ENCODE data around the gene THEMIS2. TPM values are rescaled to one million over a fixed set of nuclear protein-coding genes. Genes with fewer than 3 reads are reported as not detected.

THEMIS2 gene
- total and polyA plus RNA-seq, 2 of the 8 experiments (the other 6 are each of a cell fraction or from before 2014, with no cell fraction given): 12.4 to 28.0 TPM

DNA sequence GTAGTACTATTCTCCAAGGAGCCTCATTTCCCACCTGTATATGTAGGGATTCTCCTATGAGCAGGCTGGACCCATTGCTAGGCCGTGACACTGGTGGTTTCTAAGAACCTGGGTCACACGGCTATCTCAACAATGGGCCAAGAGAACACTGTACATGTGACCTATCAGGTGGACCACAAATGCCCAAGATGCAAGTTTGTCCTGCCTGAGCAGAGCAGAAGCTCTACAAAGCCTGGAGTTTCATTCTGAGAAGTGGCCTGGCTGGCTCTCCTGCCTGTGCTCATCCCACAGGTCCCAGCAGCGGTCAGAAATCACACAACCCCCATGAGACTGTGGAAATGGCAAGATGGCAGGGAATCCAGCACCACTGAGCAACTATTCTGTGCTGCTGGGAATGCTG lies 17.2 kb downstream of the THEMIS2 start:
- Histone ChIP-seq H2BK20ac (ENCODE audit: low read length) (no peak overlapping the region), H3K9ac (replicated peaks in 1 of 4; ENCODE audit: extremely low read depth in 1 of 4, low read depth in 3 of 4, low read length in 3 of 4) (no peak overlapping the region; a peak in 1 of 7 replicates), H3K23ac (ENCODE audit: insufficient read length) (no peak overlapping the region), H3K36me3 (ENCODE audit: control insufficient read depth in 2 of 4, insufficient read depth in 4 of 4, low read length in 3 of 4) (peaks cover 15 to 61% (median 41%) of the 10 kb centered on the region in 4 experiments), H4K5ac (ENCODE audit: insufficient read length, low read depth, low read length) (no peak overlapping the region), H3K4ac (replicated peaks; ENCODE audit: insufficient read length, low read depth, low read length) (no peak overlapping the region), H2AK5ac (ENCODE audit: low read depth, low read length) (no peak overlapping the region), H4K20me1 (replicated peaks in 1 of 2; ENCODE audit: control insufficient read depth in 1 of 2, insufficient read depth in 2 of 2, low read length in 2 of 2) (peaks cover 0 to 4% of the 10 kb centered on the region in 2 experiments), H3K79me2 (ENCODE audit: control insufficient read depth in 1 of 2, insufficient read depth in 2 of 2, low read length in 2 of 2) (no peaks in the 10 kb centered on the region), H2BK5ac (ENCODE audit: low read depth, low read length) (no peak overlapping the region), H3K27ac (ENCODE audit: low read depth, low read length) (no peak overlapping the region), H4K91ac (replicated peaks; ENCODE audit: insufficient read length, low read length) (no peak overlapping the region), H2BK12ac (ENCODE audit: low read depth, low read length) (no peak overlapping the region), H2BK15ac (ENCODE audit: low read length) (no peak overlapping the region), H3K4me2 (ENCODE audit: insufficient read depth in 1 of 2, low read depth in 2 of 2, low read length in 2 of 2) (no peak overlapping the region), H3K23me2 (ENCODE audit: low read depth, low read length) (no peaks in the 10 kb centered on the region), H3K9me3 (ENCODE audit: insufficient read depth in 2 of 2, low read depth in 1 of 2, low read length in 1 of 2) (no peaks in the 10 kb centered on the region), H2BK120ac (replicated peaks; ENCODE audit: low read depth, low read length) (no peak overlapping the region), H3K18ac (ENCODE audit: extremely low read depth, low read length) (no peak overlapping the region), H4K8ac (ENCODE audit: extremely low read depth, insufficient read depth, low read length) (no peak overlapping the region), H3K14ac (ENCODE audit: insufficient read length) (no peak overlapping the region), H3K4me1 (replicated peaks in 1 of 4; ENCODE audit: control insufficient read depth in 3 of 4, insufficient read depth in 4 of 4, low read length in 3 of 4) (no peaks in the 10 kb centered on the region), H3K79me1 (ENCODE audit: low read depth, low read length) (no peaks in the 10 kb centered on the region), H3K56ac (replicated peaks; ENCODE audit: insufficient read length, low read depth, low read length) (no peak overlapping the region), H3K4me3 (ENCODE audit: extremely low read depth in 1 of 4, insufficient read depth in 2 of 4, low read depth in 3 of 4, low read length in 4 of 4) (no peak overlapping the region), H3K27me3 (replicated peaks in 1 of 4; ENCODE audit: control insufficient read depth in 3 of 4, extremely low read depth in 1 of 4, insufficient read depth in 3 of 4, low read length in 3 of 4) (no peaks in the 10 kb centered on the region), H2AFZ (ENCODE audit: low read length) (no peak overlapping the region)
- TF ChIP-seq HDAC6 (IDR thresholded peaks at IDR 0.05; ENCODE audit: low read depth, low read length) (no peak), CHD2 (IDR thresholded peaks at IDR 0.05; ENCODE audit: low read length) (no peak), BRCA1 (IDR thresholded peaks at IDR 0.05; ENCODE audit: low read depth, low read length) (no peak), MAX (IDR thresholded peaks at IDR 0.05) (no peak), SP1 (IDR thresholded peaks at IDR 0.05; ENCODE audit: low read depth, low read length) (no peak), EGR1 (IDR thresholded peaks at IDR 0.05; ENCODE audit: borderline replicate concordance, low read depth, low read length) (no peak), SAP30 (IDR thresholded peaks at IDR 0.05; ENCODE audit: insufficient read depth, insufficient replicate concordance, low read length) (no peak), TEAD4 (IDR thresholded peaks at IDR 0.05; ENCODE audit: low read depth, low read length) (no peak), CTBP2 (IDR thresholded peaks at IDR 0.05; ENCODE audit: borderline replicate concordance, insufficient read depth, insufficient read length, low read length) (no peak), FOSL1 (IDR thresholded peaks at IDR 0.05; ENCODE audit: insufficient read depth, low read depth, low read length) (no peak), SUZ12 (IDR thresholded peaks at IDR 0.05; ENCODE audit: low read length) (no peak), RFX5 (IDR thresholded peaks at IDR 0.05; ENCODE audit: borderline replicate concordance, low read depth, low read length) (no peak), MAFK (IDR thresholded peaks at IDR 0.05; ENCODE audit: low read depth, low read length) (no peak), JUND (IDR thresholded peaks at IDR 0.05; ENCODE audit: low read length) (no peak), JUN (IDR thresholded peaks at IDR 0.05; ENCODE audit: low read depth, low read length) (no peak)
- FAIRE-seq: no peak
- CTCF ChIA-PET (ENCODE audit: partially characterized antibody): no interaction called here
- POLR2A ChIA-PET (ENCODE audit: partially characterized antibody): interaction anchor here (1.2 to 1.8 kb wide), 3 partner anchors 10 to 17 kb away, joined by 4 to 9 read pairs (median 6); partner anchors contain the start of gene THEMIS2
- DNase-seq (ENCODE audit: low read depth in 1 of 2, low spot score in 2 of 2): no peak
- 94% methylated on average over 3 of the region's 3 CpGs; no CpG with 5 or more reads in 1 of the 2 experiments for WGBS, 2 experiments (ENCODE audit: extremely low coverage in 1 of 2, insufficient coverage in 1 of 2, insufficient read length in 1 of 2, insufficient replicate concordance in 2 of 2, low coverage in 1 of 2, low lambda C conversion rate in 2 of 2, missing lambda C conversion rate in 1 of 2)
